OCI-LY1 (cell line): ENCODE measurements around the gene NECTIN3.

ENCODE experiments used
- CTCF ChIP-seq: fragments of 200-600 bp; sonication (generic), shearing (Covaris generic); IDR thresholded peaks from 2 replicates; pipeline ENCODE4 v1.5.1; 2017; ENCODE audit warnings: mild to moderate bottlenecking, antibody characterized with exemption, low read length, moderate library complexity, mixed read lengths
- EZH2 ChIP-seq: fragments of 200-600 bp; sonication (generic), shearing (Covaris generic); IDR thresholded peaks from 2 replicates; pipeline ENCODE4 v1.8.0; 2017; ENCODE audit warnings: borderline replicate concordance, mixed run types, mild to moderate bottlenecking, antibody characterized with exemption, low read length, moderate library complexity, mixed read lengths

GRCh38 chr3:111047042-111047441 is 24.6 kb upstream of the NECTIN3 start:
- TF ChIP-seq CTCF (no peak), EZH2 (no peak)
